MCF 10A (cell line): ENCODE measurements around the gene SEZ6L2. TPM values are rescaled to one million over a fixed set of nuclear protein-coding genes. Genes with fewer than 3 reads are reported as not detected.

Experiments used
- BruUV-seq: library from RNA; stranded (reverse); fragments of 400-500 nt; replicated peaks from 2 replicates; lab custom pipeline; 2021; lab: Mats Ljungman, UMichigan
- CTCF ChIA-PET: fragments of 300-600 bp; sonication (Branson Sonifier 250); formaldehyde crosslinking; extraction: SDS; loops from one replicate; lab custom pipeline; 2021; ENCODE audit warnings: antibody characterized with exemption, inconsistent platforms; lab: Yijun Ruan, JAX
- POLR2A ChIA-PET: fragments of 300-600, 350-650 bp; sonication (Branson Sonifier 250); formaldehyde crosslinking; extraction: SDS; loops from one replicate; lab custom pipeline; 2020; ENCODE audit warnings: antibody characterized with exemption, inconsistent platforms; lab: Yijun Ruan, JAX
- DNase-seq: peaks from one replicate; pipeline ENCODE4 v3.0.0-alpha.2; 2018; ENCODE audit not compliant: unreplicated experiment
- H3K27ac Mint-ChIP-seq: one replicate; pipeline ENCODE4 v1.8.0; 2022; ENCODE audit warnings: mild to moderate bottlenecking, low read depth, mixed read lengths; ENCODE audit not compliant: unreplicated experiment
- H3K27me3 Mint-ChIP-seq: one replicate; pipeline ENCODE4 v1.8.0; 2022; ENCODE audit warnings: mixed read lengths; ENCODE audit not compliant: insufficient read depth, unreplicated experiment
- H3K36me3 Mint-ChIP-seq: one replicate; pipeline ENCODE4 v1.8.0; 2022; ENCODE audit warnings: mild to moderate bottlenecking, moderate library complexity, mixed read lengths; ENCODE audit not compliant: insufficient read depth, unreplicated experiment
- H3K4me1 Mint-ChIP-seq: one replicate; pipeline ENCODE4 v1.8.0; 2022; ENCODE audit warnings: mixed read lengths; ENCODE audit not compliant: insufficient read depth, unreplicated experiment
- H3K4me3 Mint-ChIP-seq: one replicate; pipeline ENCODE4 v1.8.0; 2022; ENCODE audit warnings: mild to moderate bottlenecking, moderate library complexity, mixed read lengths; ENCODE audit not compliant: unreplicated experiment
- H3K9me3 Mint-ChIP-seq: one replicate; pipeline ENCODE4 v1.8.0; 2022; ENCODE audit warnings: mixed read lengths; ENCODE audit not compliant: unreplicated experiment
- intact Hi-C: fragments of 100-400 bp; cut with micrococcal nuclease; formaldehyde crosslinking; loops from 2 replicates; pipeline ENCODE4 v1.14.1; 2022
- total RNA-seq: library from RNA; stranded (reverse); gene quantifications from 2 replicates; pipeline ENCODE4 v1.2.3, GENCODE V29; 2022
- TF ChIP-seq, protein P1 (sequence below): fragments of 200-600 bp; IDR thresholded peaks from one replicate; pipeline ENCODE4 v1.8.0; 2022; ENCODE audit warnings: antibody characterized with exemption, mild to moderate bottlenecking; ENCODE audit not compliant: unreplicated experiment

Gene SEZ6L2
- total RNA-seq, 1 experiment from 2014 or later = 1.9 TPM

DNA sequence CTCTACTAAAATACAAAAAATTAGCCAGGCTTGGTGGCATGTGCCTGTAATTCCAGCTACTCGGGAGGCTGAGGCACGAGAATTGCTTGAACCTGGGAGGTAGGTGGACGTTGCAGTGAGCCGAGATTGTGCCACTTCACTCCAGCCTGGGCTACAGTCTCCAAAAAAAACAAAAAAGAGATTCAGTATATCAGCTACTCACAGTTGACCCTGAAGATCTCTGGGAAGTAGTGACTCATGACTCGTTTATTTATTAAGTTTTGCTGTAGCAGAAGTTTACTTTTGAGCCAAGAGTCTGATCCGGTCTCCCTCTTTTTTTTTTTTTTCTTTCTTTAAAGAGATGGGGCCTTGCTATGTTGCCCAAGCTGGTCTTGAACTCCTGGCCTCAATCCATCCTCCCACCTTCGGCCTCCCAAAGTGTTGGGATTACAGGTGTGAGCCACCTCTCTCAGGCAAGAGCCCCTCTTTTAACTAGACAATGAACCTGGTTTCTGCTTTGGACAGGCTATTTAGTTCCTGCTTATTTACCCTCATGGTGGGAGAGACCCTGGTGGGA is 74.7 kb downstream of the SEZ6L2 start:
- CTCF ChIA-PET = interaction anchor here (0.7 to 0.8 kb wide), 2 partner anchors 24 to 28 kb away, joined by 3 read pairs; no protein-coding TSS in a partner anchor
- TF ChIP-seq, protein P1, sequence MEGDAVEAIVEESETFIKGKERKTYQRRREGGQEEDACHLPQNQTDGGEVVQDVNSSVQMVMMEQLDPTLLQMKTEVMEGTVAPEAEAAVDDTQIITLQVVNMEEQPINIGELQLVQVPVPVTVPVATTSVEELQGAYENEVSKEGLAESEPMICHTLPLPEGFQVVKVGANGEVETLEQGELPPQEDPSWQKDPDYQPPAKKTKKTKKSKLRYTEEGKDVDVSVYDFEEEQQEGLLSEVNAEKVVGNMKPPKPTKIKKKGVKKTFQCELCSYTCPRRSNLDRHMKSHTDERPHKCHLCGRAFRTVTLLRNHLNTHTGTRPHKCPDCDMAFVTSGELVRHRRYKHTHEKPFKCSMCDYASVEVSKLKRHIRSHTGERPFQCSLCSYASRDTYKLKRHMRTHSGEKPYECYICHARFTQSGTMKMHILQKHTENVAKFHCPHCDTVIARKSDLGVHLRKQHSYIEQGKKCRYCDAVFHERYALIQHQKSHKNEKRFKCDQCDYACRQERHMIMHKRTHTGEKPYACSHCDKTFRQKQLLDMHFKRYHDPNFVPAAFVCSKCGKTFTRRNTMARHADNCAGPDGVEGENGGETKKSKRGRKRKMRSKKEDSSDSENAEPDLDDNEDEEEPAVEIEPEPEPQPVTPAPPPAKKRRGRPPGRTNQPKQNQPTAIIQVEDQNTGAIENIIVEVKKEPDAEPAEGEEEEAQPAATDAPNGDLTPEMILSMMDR = no peak
- peaks cover 9% of the 10 kb centered on the region for H3K4me1 Mint-ChIP-seq
- H3K27me3 Mint-ChIP-seq = no peaks in the 10 kb centered on the region
- POLR2A ChIA-PET = interaction anchor here (0.6 to 2.2 kb wide), 6 partner anchors 8 to 181 kb away, joined by 3 to 8 read pairs (median 3); partner anchors contain the start of genes PAGR1 and TAOK2
- DNase-seq = peak; percentile 77
- H3K27ac Mint-ChIP-seq = peak overlapping the region; percentile 75
- H3K9me3 Mint-ChIP-seq = no peaks in the 10 kb centered on the region
- peak overlapping the region; percentile 47 for H3K4me3 Mint-ChIP-seq
- intact Hi-C loops = loop anchor here (5.0 kb wide), 3 partner anchors 38 to 198 kb away; partner anchors contain the start of genes C16orf92, CDIPT, HIRIP3 and INO80E
- H3K36me3 Mint-ChIP-seq = peaks cover 34% of the 10 kb centered on the region
- BruUV-seq = no TSS peak

- peak overlapping the region; percentile 62 for H3K4me3 Mint-ChIP-seq
- peaks cover 30% of the 10 kb centered on the region for H3K4me1 Mint-ChIP-seq
- intact Hi-C loops = loop anchor here (5.0 kb wide), 3 partner anchors 41 to 201 kb away; partner anchors contain the start of genes C16orf92, CDIPT, HIRIP3 and INO80E
- CTCF ChIA-PET = interaction anchor here (0.6 to 6.2 kb wide), 5 partner anchors 17 to 45 kb away, joined by 3 to 52 read pairs (median 4); no protein-coding TSS in a partner anchor
- peaks cover 53% of the 10 kb centered on the region for H3K36me3 Mint-ChIP-seq
- BruUV-seq = no TSS peak
- H3K27me3 Mint-ChIP-seq = no peaks in the 10 kb centered on the region
- POLR2A ChIA-PET = interaction anchor here (0.5 to 7.9 kb wide), 12 partner anchors 11 to 174 kb away, joined by 3 to 120 read pairs (median 10); partner anchors contain the start of genes CDIPT, HIRIP3, INO80E and KCTD13
- peak; percentile 78 for DNase-seq
- TF ChIP-seq, protein P1 = no peak
- no peaks in the 10 kb centered on the region for H3K9me3 Mint-ChIP-seq
- H3K27ac Mint-ChIP-seq = peak overlapping the region; percentile 1
Observed at GRCh38 chr16:29821643-29822115, 77.7 kb downstream of the SEZ6L2 start.

Other genes with a start within 250 kb of the SEZ6L2 start
- not detected in 2 replicates for gene SPN, start 236.3 kb downstream of the SEZ6L2 start, total RNA-seq
- not detected in 2 replicates for gene QPRT, start 220.4 kb downstream of the SEZ6L2 start, total RNA-seq
- gene C16orf54, start 153.6 kb downstream of the SEZ6L2 start, total RNA-seq = not detected in 2 replicates
- gene ZG16, start 121.3 kb downstream of the SEZ6L2 start, total RNA-seq = not detected in 2 replicates
- gene KIF22, start 108.8 kb downstream of the SEZ6L2 start, total RNA-seq = 36.3 and 53.8 TPM in 2 replicates
- 185 and 194 TPM in 2 replicates for gene MAZ, start 93.0 kb downstream of the SEZ6L2 start, total RNA-seq
- gene PRRT2, start 87.4 kb downstream of the SEZ6L2 start, total RNA-seq = 0.42 and 0.96 TPM in 2 replicates
- 21.3 and 25.0 TPM in 2 replicates for gene PAGR1, start 83.4 kb downstream of the SEZ6L2 start, total RNA-seq
- gene MVP, start 79.1 kb downstream of the SEZ6L2 start, total RNA-seq = 56.5 and 71.9 TPM in 2 replicates
- gene CDIPT, start 36.3 kb downstream of the SEZ6L2 start, total RNA-seq = 41.3 and 42.7 TPM in 2 replicates
- gene ASPHD1, start 938 bp upstream of the SEZ6L2 start, total RNA-seq = 4.8 and 5.7 TPM in 2 replicates
- gene KCTD13, start 26.7 kb upstream of the SEZ6L2 start, total RNA-seq = 35.5 and 38.9 TPM in 2 replicates
- 62.1 and 68.1 TPM in 2 replicates for gene TMEM219, start 62.5 kb upstream of the SEZ6L2 start, total RNA-seq
- gene TAOK2, start 74.3 kb upstream of the SEZ6L2 start, total RNA-seq = 29.3 and 33.1 TPM in 2 replicates
- 12.9 and 20.7 TPM in 2 replicates for gene HIRIP3, start 96.1 kb upstream of the SEZ6L2 start, total RNA-seq
- 82.0 and 90.1 TPM in 2 replicates for gene INO80E, start 96.7 kb upstream of the SEZ6L2 start, total RNA-seq
- gene DOC2A, start 111.5 kb upstream of the SEZ6L2 start, total RNA-seq = 1.2 TPM in 2 replicates
- not detected in 2 replicates for gene C16orf92, start 123.6 kb upstream of the SEZ6L2 start, total RNA-seq
- 0.21 and 0.27 TPM in 2 replicates for gene TLCD3B, start 131.7 kb upstream of the SEZ6L2 start, total RNA-seq
- 1,141 and 1,165 TPM in 2 replicates for gene ALDOA, start 166.2 kb upstream of the SEZ6L2 start, total RNA-seq
- gene PPP4C, start 176.4 kb upstream of the SEZ6L2 start, total RNA-seq = 93.2 and 99.7 TPM in 2 replicates
- 0.16 and 0.47 TPM in 2 replicates for gene TBX6, start 192.4 kb upstream of the SEZ6L2 start, total RNA-seq
- 8.8 and 9.2 TPM in 2 replicates for gene YPEL3, start 196.7 kb upstream of the SEZ6L2 start, total RNA-seq
- 0.49 and 1.5 TPM in 2 replicates for gene GDPD3, start 214.0 kb upstream of the SEZ6L2 start, total RNA-seq
- gene MAPK3, start 223.7 kb upstream of the SEZ6L2 start, total RNA-seq = 11.7 and 15.0 TPM in 2 replicates